Parathyroid adenoma (tissue), 2 donors: Measurements from ENCODE around the gene GJE1.

Experiments used
- H2AFZ ChIP-seq: fragments of 300-600 bp; sonication (generic); one replicate; pipeline ENCODE4 v1.7.0; 2017; ENCODE audit warnings: antibody characterized with exemption, mild to moderate bottlenecking
- H3K27ac ChIP-seq: fragments of 300-600 bp; sonication (generic); one replicate; pipeline ENCODE4 v1.7.0; 2017
- H3K27me3 ChIP-seq: fragments of 300-600 bp; sonication (generic); one replicate; pipeline ENCODE4 v1.7.0; 2017; ENCODE audit warnings: low read length; ENCODE audit not compliant: control insufficient read depth, insufficient read depth
- H3K36me3 ChIP-seq: fragments of 300-600 bp; sonication (generic); one replicate; pipeline ENCODE4 v1.7.0; 2017; ENCODE audit warnings: low read length; ENCODE audit not compliant: control insufficient read depth, insufficient read depth
- H3K4me1 ChIP-seq: fragments of 300-600 bp; sonication (generic); one replicate; pipeline ENCODE4 v1.7.0; 2017; ENCODE audit warnings: control low read depth
- H3K4me2 ChIP-seq: fragments of 300-600 bp; sonication (generic); one replicate; pipeline ENCODE4 v1.7.0; 2017; ENCODE audit warnings: low read length
- H3K4me3 ChIP-seq: fragments of 300-600 bp; sonication (generic); one replicate; pipeline ENCODE4 v1.7.0; 2017; ENCODE audit warnings: low read depth, low read length
- H3K79me2 ChIP-seq: fragments of 300-600 bp; sonication (generic); one replicate; pipeline ENCODE4 v1.7.0; 2017; ENCODE audit warnings: control low read depth
- H3K9ac ChIP-seq: fragments of 300-600 bp; sonication (generic); one replicate; pipeline ENCODE4 v1.7.0; 2017; ENCODE audit warnings: mild to moderate bottlenecking
- H3K9me3 ChIP-seq: fragments of 300-600 bp; sonication (generic); one replicate; pipeline ENCODE4 v1.7.0; 2017; ENCODE audit warnings: low read length; ENCODE audit not compliant: control insufficient read depth
- TF ChIP-seq, protein P1 (sequence below): fragments of 300-600 bp; sonication (generic); IDR thresholded peaks from one replicate; pipeline ENCODE4 v1.7.0; 2017; ENCODE audit warnings: antibody characterized with exemption, mild to moderate bottlenecking
- donor health status: primary hyperparathyroidism.

The GJE1 gene

DNA sequence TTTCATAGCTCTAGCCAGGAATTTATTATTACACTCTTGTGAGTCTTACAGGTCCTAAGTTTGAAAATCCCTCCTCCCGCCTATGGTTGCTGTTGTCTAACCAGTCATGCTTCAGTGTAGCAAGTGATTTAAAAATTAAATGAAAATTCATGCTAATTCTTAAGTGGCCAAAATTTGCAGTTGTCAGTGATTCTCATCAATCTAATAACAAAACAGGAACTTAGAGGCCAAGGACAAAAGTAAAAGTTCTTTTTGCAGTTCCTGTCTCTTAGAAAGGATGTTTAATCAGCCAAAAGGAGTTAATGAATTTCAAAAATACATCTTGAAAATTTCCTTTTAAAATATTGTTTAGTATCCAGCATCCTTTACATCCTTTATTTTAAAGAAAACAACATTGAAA is 50.6 kb downstream of the GJE1 start:
- no peaks in the 10 kb centered on the region for H3K9me3 ChIP-seq
- no peak overlapping the region for H3K4me3 ChIP-seq
- TF ChIP-seq, protein P1, sequence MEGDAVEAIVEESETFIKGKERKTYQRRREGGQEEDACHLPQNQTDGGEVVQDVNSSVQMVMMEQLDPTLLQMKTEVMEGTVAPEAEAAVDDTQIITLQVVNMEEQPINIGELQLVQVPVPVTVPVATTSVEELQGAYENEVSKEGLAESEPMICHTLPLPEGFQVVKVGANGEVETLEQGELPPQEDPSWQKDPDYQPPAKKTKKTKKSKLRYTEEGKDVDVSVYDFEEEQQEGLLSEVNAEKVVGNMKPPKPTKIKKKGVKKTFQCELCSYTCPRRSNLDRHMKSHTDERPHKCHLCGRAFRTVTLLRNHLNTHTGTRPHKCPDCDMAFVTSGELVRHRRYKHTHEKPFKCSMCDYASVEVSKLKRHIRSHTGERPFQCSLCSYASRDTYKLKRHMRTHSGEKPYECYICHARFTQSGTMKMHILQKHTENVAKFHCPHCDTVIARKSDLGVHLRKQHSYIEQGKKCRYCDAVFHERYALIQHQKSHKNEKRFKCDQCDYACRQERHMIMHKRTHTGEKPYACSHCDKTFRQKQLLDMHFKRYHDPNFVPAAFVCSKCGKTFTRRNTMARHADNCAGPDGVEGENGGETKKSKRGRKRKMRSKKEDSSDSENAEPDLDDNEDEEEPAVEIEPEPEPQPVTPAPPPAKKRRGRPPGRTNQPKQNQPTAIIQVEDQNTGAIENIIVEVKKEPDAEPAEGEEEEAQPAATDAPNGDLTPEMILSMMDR = no peak
- no peak overlapping the region for H3K9ac ChIP-seq
- H2AFZ ChIP-seq = no peak overlapping the region
- H3K4me2 ChIP-seq = no peak overlapping the region
- peaks cover 4% of the 10 kb centered on the region for H3K4me1 ChIP-seq
- peaks cover 2% of the 10 kb centered on the region for H3K79me2 ChIP-seq
- no peaks in the 10 kb centered on the region for H3K36me3 ChIP-seq
- H3K27me3 ChIP-seq = no peaks in the 10 kb centered on the region
- no peak overlapping the region for H3K27ac ChIP-seq

DNA sequence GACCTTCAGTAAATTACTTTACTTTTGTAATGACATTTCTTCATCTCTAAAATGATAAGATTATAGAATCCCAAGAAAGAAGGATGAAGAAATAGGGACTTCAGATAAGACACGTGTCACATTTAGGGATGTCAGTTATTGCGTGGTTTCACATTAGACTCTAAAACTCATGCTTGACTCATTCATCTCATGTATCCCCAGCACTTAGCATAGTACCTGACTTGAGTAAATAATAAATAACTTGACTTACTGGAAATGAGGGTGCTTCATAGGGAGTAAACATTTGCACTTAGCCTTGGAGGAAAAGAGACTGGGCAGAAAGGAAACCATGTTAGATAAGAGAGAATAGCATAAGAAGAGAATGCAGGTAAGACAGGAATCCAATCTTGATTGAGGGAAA is 51.6 kb downstream of the GJE1 start:
- H3K27me3 ChIP-seq = no peaks in the 10 kb centered on the region
- H3K79me2 ChIP-seq = peaks cover 2% of the 10 kb centered on the region
- H3K4me2 ChIP-seq = no peak overlapping the region
- no peaks in the 10 kb centered on the region for H3K36me3 ChIP-seq
- TF ChIP-seq, protein P1 = no peak
- no peak overlapping the region for H3K4me3 ChIP-seq
- no peak overlapping the region for H2AFZ ChIP-seq
- H3K4me1 ChIP-seq = peaks cover 4% of the 10 kb centered on the region
- H3K27ac ChIP-seq = no peak overlapping the region
- no peak overlapping the region for H3K9ac ChIP-seq
- H3K9me3 ChIP-seq = no peaks in the 10 kb centered on the region
